ENCODE measurements around the gene ELF4.

Gene ELF4

GRCh38 chrX:130083107-130083490 lies 27.2 kb downstream of the ELF4 start:
- DNase-seq: peak in 1 of 2 experiments; percentile 30

DNA sequence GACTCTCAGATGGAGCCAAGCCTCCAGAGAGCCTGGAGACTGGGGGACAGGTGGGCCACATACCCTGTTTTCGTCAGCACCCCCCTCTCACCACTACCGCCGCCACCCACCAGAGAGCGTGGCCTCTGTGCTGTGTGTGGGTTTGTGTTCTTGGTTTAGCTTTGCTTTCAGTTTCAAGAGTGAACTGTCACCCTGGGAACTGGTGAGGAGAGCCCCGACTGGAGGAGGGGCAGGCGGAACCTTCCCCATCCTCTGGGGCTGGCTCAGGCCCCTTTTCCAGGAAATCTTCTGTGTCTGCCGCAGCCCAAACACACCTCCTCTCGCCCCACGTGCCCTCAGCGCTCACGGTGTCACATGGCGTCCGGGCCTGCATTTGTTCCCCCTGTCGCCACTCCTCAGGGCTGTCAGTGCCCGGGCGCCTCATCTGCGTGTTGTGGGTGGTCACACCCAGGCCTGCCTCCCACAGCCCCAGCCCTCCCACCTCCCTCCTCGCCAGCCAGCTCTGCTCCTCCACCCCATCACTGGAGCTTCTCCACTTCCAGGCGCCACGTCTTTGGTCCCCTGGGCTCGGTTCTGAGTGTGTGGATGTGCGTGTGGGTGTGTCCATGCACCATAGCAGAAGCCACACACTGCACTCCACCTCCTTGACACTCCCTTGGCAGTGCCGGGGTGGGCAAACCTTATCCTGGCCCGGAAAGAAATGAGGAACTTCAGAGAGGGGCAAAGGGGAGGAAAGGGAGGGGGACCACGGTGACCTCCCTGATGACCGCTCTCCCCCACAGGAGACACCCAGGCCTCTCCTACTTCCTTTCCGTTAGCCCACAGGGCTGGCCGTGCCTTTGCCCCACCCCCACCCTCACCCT lies 27.8 kb downstream of the ELF4 start:
- peak; percentile 44 to 56 for DNase-seq

DNA sequence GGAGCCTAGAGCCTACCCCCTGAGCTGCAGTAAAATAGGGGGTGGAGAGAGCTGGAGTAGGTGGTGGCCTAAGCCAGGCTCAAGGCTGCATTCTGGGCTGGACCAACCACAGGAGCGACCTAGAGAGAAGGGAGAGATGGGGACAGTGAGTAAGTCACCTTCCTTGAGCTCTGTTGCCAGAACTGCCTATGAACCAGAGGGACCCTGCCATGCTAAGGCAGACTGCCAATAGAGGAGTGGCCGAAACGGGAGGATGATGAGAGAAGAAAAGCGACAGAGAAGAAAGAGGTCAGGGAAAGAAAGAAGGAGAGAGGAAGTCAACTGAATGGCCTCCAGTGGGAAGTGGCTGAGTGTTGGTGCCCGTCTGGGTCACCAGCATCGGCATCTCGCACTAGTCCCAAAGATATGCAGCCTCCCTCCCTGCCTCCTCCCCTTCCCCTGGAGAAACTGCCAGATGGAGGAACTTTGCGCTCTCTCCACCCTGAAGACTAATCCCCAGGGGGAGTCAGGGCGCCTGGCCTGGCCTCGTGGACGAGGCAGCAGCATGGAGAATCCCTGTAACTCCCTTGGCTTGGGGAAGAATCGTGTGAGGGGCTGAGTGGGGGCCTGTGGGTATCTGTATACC lies 28.8 kb downstream of the ELF4 start:
- no peak for DNase-seq

GRCh38 chrX:130080791-130081367 lies 29.4 kb downstream of the ELF4 start:
- DNase-seq: no peak

GRCh38 chrX:130079824-130080406 lies 30.4 kb downstream of the ELF4 start:
- peak; percentile 49 to 74 for DNase-seq

DNA sequence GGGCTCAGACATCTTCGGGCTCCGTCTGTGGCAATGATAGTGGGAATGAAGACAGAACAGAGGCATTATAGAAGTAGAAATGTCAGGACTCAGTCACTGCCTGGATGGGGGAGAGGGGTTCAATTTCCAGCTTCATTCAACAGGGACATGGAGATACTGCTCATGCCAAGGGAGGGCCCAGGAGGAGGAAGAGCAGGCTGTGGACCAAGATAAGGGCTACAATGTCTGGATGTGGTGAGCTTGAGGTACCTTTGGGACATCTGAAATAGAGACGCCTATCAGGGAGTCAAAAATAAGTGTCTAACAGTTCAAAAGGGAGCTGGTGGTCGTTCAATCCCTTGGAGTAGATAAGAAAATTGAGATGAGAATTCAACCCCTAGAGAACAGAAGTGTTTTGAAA lies 34.5 kb downstream of the ELF4 start:
- no peak for DNase-seq

GRCh38 chrX:130072345-130072740 lies 38.0 kb downstream of the ELF4 start:
- no peak for DNase-seq

DNA sequence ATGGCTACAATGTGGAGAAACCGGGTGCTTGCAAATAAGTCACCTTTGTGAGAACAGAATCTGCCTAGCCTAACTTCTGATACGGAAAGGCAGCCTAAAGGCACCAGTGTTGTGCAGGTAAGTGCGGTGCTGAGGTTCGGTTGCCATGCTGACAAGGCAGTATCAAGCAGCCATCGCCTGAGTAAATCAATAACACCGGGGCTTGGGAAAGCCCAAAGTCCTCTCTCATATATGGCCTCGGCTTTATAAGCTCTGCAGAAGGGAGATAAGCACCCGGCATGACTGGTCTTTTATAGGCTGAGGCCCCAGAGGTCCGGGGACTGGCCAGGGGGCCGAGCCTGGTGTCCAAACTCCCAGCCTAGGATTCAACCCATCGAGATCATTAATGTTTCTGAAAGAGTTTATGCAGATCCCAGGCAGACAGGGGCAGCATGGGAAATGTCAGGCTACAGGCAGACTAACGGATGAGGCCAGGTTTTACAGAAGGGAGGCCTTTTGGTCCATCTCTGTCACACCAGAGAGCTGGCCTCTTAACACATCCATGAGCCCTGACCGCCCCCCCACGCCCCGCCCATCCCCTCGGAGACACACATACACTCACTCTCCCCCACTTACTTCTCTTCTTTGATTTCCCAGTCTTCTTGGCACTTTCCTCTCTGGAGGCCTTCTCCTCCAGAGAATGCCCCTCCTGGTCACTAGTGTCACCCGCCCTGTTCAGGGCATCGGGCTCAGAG lies 38.5 kb downstream of the ELF4 start:
- DNase-seq: no peak

- DNase-seq: no peak
Measured at GRCh38 chrX:130066975-130067615, 43.2 kb downstream of the ELF4 start.

GRCh38 chrX:130060122-130061069 lies 49.9 kb downstream of the ELF4 start:
- peak; percentile 28 to 34 for DNase-seq

GRCh38 chrX:130058652-130059051 lies 51.6 kb downstream of the ELF4 start:
- no peak for DNase-seq

DNA sequence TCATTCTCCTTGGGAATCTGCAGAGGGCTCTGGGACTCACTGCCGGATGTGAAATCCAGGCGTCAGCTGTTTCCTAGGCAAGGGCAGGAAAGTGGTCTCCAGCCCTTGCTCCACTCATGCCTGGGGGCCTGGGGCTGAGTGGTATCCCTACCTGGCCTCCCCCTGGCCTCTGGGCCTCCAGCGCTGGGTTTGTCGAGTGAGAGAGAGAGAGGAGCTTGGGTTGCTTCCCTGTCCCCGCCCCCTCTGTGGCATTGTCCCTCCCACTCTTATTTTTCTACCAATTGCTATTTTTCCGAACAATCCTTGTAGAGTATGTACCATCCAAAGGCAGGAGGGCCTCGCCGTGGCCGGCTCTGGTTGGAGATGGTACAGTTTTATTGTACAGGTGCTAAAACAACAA lies 53.1 kb downstream of the ELF4 start:
- no peak for DNase-seq

DNA sequence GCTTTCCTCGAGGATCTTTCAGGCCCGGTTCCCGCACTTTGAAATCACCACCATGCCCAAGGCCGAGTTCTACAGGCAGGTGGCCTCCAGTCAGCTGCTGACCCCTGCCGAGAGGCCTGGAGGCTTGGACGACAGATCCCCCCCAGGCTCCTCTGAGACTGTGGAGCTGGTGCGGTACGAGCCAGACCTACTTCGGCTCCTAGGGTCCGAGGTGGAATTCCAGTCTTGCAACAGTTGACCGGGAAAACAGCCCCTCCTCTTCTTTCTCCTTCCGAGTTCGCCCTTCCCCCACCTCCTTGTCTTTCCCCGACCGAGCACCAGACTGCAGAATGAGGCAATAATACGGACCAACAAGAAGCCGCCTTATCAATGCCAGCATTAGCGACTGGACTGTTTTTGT lies 54.4 kb downstream of the ELF4 start:
- no peak for DNase-seq

- DNase-seq: no peak
Measured at GRCh38 chrX:130055103-130055502, 55.2 kb downstream of the ELF4 start.

DNA sequence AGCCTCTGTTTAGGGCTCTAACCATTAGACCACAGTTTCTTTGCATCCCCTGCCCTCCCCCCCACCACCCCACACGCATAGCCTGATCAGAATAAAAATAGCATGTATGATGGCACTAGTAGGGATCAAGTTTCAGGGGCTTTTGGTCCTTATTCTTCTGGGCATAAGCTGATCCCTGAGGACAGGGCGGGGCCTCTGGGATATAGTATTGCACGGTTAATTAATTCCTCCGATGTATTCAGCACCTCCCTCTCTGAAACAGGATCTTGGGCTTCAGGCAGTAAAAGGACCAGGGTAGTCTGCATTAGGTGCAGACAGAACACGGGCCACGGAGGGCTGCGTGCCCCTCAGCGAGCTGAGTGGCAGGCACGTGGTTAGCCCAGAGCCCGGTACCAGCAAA lies 57.1 kb downstream of the ELF4 start:
- DNase-seq: no peak

- DNase-seq: no peak
Measured at GRCh38 chrX:130051176-130051845, 59.0 kb downstream of the ELF4 start.

GRCh38 chrX:130049821-130050220 lies 60.5 kb downstream of the ELF4 start:
- DNase-seq: no peak

DNA sequence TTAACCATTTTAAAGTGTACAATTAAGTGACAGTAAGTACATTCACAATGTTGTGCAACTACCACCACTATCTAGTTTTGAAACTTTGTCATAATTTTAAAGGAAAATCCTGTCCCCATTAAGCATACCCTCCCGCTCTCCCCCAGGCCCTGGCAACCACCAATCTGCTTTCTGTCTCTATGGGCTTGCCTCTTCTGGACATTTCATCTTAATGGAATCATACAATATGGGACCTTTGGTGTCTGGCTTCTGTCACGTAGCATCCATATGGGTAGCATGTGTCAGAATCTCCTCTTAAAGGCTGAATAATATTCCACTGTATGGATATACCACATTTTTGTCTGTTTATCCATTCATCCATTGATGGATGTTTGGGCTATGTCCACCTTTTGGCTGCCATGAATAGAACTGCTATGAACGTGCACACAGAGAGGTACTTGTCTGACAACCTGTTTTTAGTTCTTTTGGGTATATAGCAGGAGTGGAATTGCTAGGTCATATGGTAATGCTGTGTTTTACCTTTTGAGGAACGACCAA lies 61.5 kb downstream of the ELF4 start:
- DNase-seq: no peak

- DNase-seq: no peak
Measured at GRCh38 chrX:130047416-130047815, 62.9 kb downstream of the ELF4 start.

GRCh38 chrX:130039847-130040246 lies 70.5 kb downstream of the ELF4 start:
- DNase-seq: no peak
